Renal cortex interstitium (tissue), 11 donors: Measurements from ENCODE around the gene CLASP1. TPM values are rescaled to one million over a fixed set of nuclear protein-coding genes. Genes with fewer than 3 reads are reported as not detected.
"Not testable (repeated sequence)": the region's sequence is repeated elsewhere in the genome, so short reads cannot be mapped to it uniquely, and the experiment has no call there.

ENCODE experiments used
- DNase-seq, 11 donors: peaks; one replicate each; pipeline ENCODE4 v3.0.0-alpha.2; 2013; ENCODE audit warnings: low read depth in 9 of 11, low spot score in 4 of 11; ENCODE audit errors: extremely low read depth in 1 of 11
- polyA plus RNA-seq, 3 donors: library from polyadenylated mRNA; unstranded; fragments of 120-200 nt; gene quantifications; one replicate each; pipeline ENCODE4 v1.2.1, GENCODE V29; 2013; ENCODE audit not compliant: insufficient read length in 3 of 3

CLASP1 gene
- polyA plus RNA-seq, 3 donors, result 42.0 to 47.8 (median 47.5) TPM

DNA sequence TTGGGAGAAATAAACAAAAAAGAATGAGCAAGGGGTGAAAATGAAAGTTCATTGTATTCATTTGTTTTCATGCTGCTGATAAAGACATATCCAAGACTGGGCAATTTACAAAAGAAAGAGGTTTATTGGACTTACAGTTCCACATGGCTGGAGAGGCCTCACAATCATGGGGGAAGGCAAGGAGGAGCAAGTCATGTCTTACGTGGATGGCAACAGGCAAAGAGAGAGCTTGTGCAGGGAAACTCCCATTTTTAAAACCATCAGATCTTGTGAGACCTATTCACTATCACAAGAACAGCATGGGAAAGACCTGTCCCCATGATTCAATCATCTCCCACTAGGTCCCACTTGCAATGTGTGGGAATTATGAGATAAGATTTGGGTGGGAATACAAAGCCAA is 85.5 kb downstream of the CLASP1 start:
- not testable (repeated sequence) for DNase-seq

DNA sequence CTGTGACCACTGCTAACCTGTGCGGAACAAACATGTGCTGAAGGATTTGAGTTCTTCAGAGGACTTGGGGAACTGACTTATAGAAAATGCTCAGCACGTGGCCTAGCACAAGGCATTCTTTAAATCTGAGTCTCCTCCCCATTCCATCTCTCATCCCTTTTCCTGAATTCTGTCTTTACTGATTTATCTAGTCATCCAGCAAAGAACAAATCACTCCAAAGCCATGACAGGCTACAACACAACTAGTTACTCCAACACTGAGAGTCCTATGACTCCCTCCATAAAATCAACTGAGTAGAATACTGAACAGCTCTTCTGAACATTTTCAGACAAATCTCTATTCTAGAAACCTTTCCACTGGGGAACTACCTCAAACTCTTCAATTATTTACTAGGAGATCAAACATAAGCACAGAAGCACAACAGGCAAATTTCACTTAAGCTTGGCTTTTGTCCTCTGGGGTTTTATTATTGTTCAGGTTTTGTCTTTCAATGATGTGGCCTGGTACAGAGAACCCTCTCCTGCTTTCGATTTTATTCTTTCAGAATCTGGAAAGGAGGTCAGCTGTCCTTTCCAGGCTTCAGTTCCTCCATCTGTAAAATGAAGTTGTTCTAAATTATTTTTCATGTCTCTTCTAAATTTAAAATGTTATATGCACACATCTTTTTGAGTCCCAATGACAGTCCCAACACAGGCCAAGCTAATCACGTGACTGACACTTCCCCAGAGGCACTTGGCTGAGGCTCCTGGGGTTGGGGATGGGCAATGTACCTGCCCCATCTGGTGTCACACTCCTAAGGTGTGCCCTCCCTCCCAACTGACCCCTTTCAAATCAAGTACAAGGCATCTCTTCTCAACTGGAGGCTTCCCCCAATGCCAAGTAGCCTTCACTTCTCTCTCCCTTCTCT is 86.7 kb downstream of the CLASP1 start:
- no peak for DNase-seq

DNA sequence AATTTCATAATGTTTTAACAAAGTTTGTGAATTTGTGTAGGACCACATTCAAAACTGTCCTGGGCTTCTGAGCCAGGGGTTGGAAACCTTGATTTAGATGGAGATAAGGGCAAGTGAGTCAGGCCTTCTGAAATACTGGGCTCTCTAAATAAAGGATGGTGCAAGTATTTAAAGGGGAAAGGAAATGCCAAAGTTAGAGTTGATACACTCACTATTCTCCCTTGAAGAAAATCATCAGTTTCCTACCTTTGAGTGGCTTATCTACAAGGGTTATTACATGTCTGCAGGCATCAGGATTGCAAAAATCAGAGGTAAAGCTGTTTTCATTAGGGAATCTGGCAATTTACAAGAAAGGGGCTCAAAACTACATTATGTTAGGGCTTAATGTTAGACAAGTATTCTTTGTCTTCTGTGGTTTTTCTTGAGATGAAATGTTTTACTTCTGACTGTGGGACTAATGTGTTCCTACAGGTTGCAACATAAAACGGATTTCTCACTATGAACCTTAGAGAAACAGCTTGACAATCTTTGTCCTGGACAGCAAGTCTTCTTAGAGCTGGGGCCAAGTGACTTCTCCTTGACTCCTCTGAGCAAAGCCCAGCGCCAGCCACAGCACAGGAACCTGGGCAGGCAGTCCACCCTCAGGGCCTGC is 87.5 kb downstream of the CLASP1 start:
- DNase-seq, result no peak

DNA sequence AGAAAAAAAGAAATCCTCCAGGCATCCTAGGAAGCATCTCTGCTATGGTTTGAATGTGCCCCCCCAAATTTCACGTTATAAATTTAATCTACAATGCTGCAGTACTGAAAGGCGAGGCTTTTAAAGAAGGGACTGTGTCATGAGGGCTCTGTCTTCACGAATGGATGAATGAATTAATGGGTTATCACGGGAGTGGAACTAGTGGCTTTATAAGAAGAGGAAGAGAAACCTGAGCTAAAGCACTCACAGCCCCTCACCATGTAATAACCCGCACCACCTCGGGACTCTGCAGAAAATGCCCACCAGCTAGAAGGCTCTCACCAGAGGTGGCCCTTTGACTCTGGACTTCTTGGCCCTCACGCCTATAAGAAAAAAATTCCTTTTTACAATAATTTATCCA is 90.9 kb downstream of the CLASP1 start:
- DNase-seq, result no peak

DNA sequence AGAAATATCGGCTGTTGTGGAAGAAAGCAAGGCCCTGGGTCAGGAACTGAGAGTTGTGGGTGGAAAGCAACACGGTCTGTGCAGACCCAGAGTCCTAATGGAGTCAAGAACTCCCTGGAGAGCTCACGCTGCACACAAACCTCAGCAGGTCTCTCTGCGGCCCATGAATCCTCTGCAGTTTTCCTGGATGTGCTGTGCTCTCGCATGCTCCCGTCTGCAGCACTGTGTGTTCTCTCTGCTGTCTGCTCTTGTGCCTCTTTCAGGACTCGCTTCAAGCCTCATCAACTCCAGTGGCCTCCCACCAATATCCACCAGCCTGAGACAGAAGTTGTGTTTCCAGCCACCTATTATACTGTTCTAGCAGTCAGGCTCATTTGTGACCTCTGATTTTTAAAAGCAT is 94.3 kb downstream of the CLASP1 start:
- peak in 3 of 11 donors; percentile 39 to 51 (median 49) for DNase-seq

DNA sequence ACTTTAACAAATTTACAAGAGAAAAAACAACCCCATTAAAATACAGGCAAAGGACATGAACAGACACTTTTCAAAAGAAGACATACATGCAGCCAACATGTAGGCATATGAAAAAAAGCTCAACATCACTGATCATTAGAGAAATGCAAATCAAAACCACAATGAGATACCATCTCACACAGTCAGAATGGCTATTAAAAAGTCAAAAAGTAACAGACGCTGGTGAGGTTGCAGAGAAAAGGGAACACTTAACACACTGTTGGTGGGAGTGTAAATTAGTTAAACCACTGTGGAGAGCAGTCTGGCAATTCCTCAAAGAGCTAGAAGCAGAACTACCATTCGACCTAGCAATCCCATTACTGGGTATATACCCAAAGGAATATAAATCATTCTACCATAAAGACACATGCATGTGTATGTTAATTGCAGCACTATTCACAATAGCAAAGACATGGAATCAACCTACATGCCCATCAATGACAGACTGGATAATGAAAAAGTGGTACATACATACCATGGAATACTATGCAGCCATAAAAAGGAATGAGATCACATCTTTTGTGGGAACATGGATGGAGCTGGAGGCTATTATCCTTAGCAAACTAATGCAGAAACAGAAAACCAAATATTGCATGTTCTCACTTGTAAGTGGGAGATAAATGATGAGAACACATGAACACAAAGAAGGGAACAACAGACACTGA is 96.6 kb downstream of the CLASP1 start:
- not testable (repeated sequence) for DNase-seq

DNA sequence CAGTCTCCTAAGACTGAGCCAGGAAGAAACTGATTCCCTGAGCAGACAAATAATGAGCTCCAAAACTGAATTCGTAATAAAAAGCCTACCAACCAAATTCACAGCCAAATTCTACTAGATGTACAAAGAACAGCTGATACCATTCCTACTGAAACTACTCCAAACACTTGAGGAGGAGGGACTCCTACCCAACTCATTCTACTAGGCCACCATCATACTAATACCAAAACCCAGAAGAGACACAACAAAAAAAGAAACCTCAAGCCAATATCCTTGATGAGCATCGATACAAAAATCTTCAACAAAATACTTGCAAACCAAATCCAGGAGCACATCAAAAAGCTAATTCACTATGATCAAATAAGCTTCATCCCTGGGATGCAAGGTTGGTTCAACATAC is 98.6 kb downstream of the CLASP1 start:
- no peak for DNase-seq

DNA sequence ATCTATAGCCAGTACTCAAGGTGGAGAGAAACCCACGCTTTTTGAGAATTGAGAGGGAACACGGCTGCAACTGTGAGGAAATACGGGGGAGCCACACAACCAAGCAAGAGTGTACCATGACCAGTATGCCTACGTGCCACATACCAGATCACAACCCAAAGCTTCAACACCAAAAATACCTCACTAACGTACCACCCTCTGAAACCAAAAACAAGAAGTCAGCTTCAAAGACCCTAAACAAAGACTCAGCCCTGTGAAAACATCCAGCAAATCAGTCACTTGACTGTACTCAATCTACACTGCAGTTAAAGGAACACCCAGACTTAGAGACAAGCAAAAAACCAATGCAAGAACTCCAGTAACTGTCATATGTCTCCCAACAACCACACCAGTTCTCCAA is 101.6 kb downstream of the CLASP1 start:
- DNase-seq, result no peak

DNA sequence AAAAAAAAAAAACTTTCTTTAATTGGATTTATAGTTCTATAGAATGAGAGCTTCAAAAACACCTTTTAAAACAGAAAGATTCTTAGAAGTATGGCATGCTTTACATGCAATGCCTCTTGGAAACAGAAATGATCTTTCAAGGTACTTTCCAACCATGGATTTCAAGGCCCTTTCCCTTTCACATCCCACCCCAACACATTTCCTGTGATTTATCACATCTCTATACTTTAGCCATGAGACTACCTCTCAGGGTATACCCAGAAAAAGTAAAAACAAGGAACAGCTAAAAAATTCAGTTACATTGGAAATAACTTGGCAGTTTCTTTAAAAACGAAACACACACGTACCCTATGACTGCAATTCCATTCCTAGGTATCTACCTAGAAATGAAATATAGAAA is 103.3 kb downstream of the CLASP1 start:
- DNase-seq, result no peak

DNA sequence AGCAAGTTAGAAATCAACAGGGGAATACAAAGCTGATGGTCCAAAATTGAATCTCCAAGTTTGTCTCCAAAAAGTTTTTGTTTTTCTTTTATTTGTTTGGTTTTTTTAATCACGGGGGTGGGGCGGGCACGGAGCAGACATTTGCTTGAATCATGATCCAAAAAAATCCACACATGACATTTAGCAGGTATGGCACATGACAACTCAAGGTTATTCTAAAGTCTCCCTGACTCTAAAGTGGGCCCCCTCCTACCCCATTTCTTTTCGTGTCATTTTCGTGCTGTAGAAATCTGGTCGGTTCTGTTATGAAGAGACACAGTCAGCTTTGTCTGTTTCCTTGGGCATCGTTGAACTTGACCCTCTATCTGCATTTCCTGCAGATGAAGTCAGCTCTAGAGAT is 104.0 kb downstream of the CLASP1 start:
- no peak for DNase-seq

DNA sequence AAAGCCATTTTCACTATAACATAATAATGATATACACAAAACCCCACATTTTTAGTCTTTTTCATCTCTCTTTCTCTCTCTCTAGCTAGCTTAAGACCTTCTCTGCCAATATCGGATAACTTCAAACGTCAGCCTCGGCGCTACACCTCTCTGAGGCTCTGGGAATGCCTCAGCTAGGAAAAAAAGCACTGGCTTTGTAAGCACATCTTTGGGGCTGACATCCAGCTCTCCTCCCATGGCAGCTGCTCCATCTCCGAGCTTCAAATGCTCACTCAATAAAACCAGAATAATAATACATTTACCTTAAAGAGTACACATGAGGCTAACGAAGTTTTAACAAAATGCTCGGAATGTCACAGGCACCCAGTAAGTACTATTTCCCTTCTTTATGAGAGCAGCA is 107.8 kb downstream of the CLASP1 start:
- DNase-seq, result no peak

DNA sequence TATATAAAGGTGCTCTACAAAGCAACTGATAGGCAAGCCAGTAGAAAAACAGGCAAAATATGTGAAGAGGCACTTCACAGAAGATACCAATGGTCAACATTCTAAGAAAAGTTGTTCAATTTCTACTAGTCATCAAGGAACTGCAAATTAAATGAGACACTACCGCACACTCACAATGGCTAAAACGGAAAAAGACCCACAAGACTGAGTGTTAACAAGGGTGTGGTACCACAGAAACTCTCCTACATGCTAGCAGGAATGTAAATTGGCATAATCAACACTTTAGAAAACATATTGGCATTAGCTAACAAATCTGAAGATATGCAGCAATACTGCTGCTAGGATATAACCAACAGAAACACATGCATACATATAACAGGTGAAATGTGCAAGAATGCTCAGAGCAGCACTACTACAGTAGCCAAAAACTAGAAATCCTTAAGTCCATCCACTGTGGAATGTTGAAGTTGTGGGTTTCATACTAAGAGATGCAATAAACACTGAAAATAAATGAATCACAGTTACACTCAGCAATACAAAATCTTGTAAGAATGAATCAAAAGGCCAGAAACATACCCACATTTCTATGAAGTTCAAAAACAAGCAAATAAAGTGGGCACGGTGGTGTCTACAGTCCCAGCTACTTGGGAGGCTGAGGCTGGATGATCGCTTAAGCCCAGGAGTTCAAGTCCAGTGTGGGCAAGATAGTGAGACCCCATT is 109.4 kb downstream of the CLASP1 start:
- DNase-seq, result no peak

DNA sequence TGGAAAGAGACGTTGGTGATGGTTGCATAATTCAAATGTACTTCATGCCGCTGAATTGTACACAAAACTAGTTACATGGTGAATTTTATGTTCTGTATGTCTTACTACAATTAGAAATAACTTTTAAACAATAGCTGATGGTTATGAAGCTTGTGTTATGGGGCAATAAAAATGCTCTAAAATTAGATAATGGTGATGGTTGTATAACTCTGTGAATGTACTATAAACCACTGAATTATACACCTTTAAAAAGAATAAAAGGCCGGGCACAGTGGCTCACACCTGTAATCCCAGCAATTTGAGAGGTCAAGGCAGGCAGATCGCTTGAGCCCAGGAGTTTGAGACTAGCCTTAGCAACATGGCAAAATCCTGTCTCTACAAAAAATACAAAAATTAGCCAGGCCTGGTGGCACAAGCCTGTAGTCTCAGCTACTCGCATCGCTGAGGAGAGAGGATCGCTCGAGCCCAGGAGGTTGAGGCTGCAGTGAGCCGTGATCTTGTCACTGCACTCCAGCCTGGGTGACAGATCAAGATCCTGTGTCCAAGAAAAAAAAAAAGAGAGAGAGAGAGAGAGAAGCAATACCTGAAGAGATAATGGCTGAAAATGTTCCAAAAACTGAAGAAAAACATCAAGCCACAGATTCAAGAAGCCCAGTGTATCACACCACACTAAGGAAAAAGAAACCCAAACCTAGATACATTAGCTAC is 112.3 kb downstream of the CLASP1 start:
- DNase-seq, result no peak

DNA sequence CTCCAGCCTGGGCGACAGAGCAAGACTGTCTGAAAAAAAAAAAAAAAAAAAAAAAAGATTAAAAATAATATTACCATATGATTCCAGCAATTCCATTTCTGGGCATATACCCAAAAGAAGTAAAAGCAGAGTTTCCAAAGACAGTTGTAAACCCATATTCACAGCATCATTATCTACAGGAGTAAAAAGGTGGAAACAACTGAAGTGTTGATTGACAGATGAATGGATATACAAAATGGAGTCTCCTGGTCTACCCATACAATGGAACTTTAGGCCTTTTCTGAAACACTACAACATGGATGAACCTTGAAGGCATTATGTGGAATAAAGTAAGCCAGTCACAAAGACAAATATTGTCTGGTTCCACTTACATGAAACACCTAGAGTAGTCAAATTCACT is 112.9 kb downstream of the CLASP1 start:
- no peak for DNase-seq

DNA sequence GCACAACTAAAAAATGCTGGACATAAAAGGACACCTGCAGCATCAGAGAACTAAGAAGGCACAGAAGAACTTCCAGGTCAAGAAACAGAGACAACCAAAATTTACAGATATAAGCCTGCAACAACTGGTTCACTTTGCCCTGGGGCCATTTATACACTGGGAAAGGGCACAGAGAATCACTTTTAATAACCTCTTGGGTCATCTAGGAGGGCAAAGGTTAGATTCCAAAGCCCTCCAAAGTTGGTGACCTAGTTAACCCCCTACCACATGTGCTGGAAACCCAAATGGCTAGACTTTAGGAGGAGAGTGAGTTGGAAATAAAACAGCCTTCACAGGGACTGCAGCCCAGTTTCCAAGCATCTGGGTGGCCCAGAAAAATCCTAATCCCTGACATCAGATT is 115.3 kb downstream of the CLASP1 start:
- DNase-seq, result no peak

DNA sequence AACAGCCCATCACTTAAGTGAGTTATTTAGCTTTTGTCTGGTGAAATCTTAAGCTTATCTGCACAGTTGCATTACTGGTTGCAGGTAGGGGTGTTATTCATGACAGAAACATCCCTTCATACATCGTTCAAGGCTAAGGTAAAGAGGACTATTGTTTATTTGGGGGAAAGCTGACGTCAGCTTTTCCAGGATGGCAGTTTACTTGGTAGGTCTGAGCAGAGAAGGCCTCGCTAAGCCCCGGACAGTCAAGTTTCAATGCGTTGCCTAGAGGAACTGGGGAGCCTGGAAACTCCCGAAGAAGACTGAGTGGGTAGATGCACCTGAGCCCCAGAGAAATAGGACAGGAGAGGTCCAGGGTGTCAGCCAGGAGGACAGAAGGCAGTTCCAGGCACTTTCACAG is 116.4 kb downstream of the CLASP1 start:
- no peak for DNase-seq

DNA sequence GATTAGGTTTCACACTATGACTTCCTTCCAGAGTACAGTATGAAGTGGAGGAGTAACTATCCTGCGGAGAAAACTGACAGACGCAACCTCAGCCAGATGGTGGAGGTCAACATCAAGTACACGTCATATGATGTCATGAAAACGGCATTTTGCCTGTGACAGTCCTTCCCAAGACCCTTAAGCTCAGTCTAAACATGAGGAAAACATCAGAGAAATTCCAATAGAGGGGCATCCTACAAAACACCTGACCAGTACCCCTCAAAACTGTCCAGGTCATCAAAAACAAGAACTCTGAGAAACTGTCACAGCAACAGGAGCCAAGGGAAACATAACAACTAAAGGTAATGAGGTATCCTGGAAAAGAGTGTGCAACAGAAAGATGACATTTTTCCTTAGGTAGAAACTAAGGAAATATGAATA is 116.9 kb downstream of the CLASP1 start:
- DNase-seq, result peak in 5 of 11 donors; percentile 24 to 53 (median 48)

DNA sequence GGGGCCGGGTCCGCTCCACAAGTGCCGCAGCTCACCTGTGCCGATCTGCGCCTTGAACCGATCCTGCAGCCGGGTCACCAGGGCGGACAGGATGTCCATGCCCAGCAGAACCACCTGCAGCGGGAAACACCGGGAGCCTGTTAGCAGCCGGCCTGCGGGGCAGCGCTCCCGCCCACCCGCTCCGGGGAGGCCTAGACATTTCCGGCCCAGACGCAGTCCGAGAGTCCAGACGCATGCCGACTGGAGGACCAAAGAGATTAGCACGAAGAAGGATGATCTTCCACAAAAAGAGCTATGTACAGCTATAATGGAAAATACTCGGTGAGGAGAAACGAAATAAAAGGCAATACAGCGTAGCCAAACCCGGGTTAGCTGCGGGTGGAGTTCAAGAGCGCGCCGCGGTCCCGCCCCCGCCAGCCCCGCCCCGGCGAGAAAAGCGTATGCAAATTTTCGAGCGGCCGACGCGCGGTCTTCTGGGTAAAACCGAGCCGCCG is 119.0 kb downstream of the CLASP1 start:
- DNase-seq, result peak; percentile 46 to 90 (median 76)
